B cell (primary cell): Measurements from ENCODE around the gene ABCA7. TPM values are rescaled to one million over a fixed set of nuclear protein-coding genes. Genes with fewer than 3 reads are reported as not detected.

Experiments
- ATAC-seq: fragments of 200-7000 bp; cut with Tn5 transposase; one replicate; pipeline ENCODE4 v1.10.0; 2021; ENCODE audit warnings: low read depth, mild to moderate bottlenecking, moderate number of reproducible peaks, moderate library complexity
- CTCF ChIA-PET: fragments of 350-600 bp; sonication (Branson Sonifier 250); formaldehyde crosslinking; loops from one replicate; lab custom pipeline; 2021; ENCODE audit warnings: antibody characterized with exemption, inconsistent platforms; lab: Charles Lee
- POLR2A ChIA-PET: fragments of 350-600 bp; sonication (Branson Sonifier 250); formaldehyde crosslinking; loops from one replicate; lab custom pipeline; 2021; ENCODE audit warnings: antibody characterized with exemption; lab: Charles Lee
- DNase-seq: peaks from one replicate; pipeline ENCODE4 v3.0.0; 2013
- H2AFZ ChIP-seq: 2 replicates; pipeline ENCODE4 v1.6.1; 2012; ENCODE audit warnings: mild to moderate bottlenecking, low read depth, low read length; ENCODE audit not compliant: insufficient read depth, poor library complexity, severe bottlenecking
- H3K27ac ChIP-seq, 2 donors: 1 replicate in 1 of 2; 2 replicates in 1 of 2; pipeline ENCODE4 v1.5.1; 2012 to 2013; ENCODE audit warnings: low read length in 2 of 2, mild to moderate bottlenecking in 2 of 2, moderate library complexity in 1 of 2
- H3K27me3 ChIP-seq, 4 experiments: fragments of 200-600 bp in 1 of 4; sonication (generic) in 1 of 4; replicated peaks in 1 of 4; 1 replicate in 2 of 4; 2 replicates in 2 of 4; pipeline versions ENCODE4 v1.6.1 to v1.7.0; 2013 to 2016; ENCODE audit warnings: low read length in 3 of 4, mild to moderate bottlenecking in 2 of 4, mixed read lengths in 1 of 4, moderate library complexity in 1 of 4; ENCODE audit not compliant: insufficient read depth in 4 of 4, control insufficient read depth in 3 of 4; ENCODE audit errors: control extremely low read depth in 1 of 4
- H3K36me3 ChIP-seq, 2 experiments: replicated peaks in 1 of 2; 1 replicate in 1 of 2; 2 replicates in 1 of 2; pipeline versions ENCODE4 v1.6.1 to v1.7.1; 2013; ENCODE audit warnings: low read length in 1 of 2; ENCODE audit not compliant: insufficient read depth in 2 of 2, control insufficient read depth in 1 of 2; ENCODE audit errors: control extremely low read depth in 1 of 2, extremely low read depth in 1 of 2
- H3K4me1 ChIP-seq, 2 donors: fragments of 200-600 bp in 1 of 2; sonication (generic) in 1 of 2; 1 replicate in 1 of 2; 2 replicates in 1 of 2; pipeline versions ENCODE4 v1.5.1 to v1.6.1; 2013 to 2017; ENCODE audit warnings: low read length in 2 of 2; ENCODE audit not compliant: control insufficient read depth in 2 of 2, insufficient read depth in 2 of 2
- H3K4me2 ChIP-seq: replicated peaks from 2 replicates; pipeline ENCODE3; 2012; ENCODE audit warnings: mild to moderate bottlenecking, low read depth, low read length; ENCODE audit not compliant: poor library complexity, severe bottlenecking
- H3K4me3 ChIP-seq, 5 experiments: fragments of 200-600 bp in 1 of 5; sonication (generic) in 1 of 5; 1 replicate in 3 of 5; 2 replicates in 2 of 5; pipeline versions ENCODE4 v1.5.1 to v1.7.0; 2011 to 2016; ENCODE audit warnings: low read length in 4 of 5, mild to moderate bottlenecking in 4 of 5, low read depth in 2 of 5, control low read depth in 1 of 5, moderate library complexity in 1 of 5; ENCODE audit not compliant: insufficient read depth in 1 of 5; ENCODE audit errors: control extremely low read depth in 1 of 5, extremely low read depth in 1 of 5
- H3K79me2 ChIP-seq: fragments of 200-600 bp; sonication (generic); one replicate; pipeline ENCODE4 v1.6.0; 2016; ENCODE audit warnings: low read length; ENCODE audit not compliant: control insufficient read depth, insufficient read depth
- H3K9ac ChIP-seq: fragments of 200-600 bp; sonication (generic); 2 replicates; pipeline ENCODE4 v1.6.1; 2017; ENCODE audit warnings: mild to moderate bottlenecking, low read length, moderate library complexity
- H3K9me3 ChIP-seq, 3 donors: one replicate each; pipeline versions ENCODE4 v1.6.1 to v1.7.1; 2013; ENCODE audit warnings: low read length in 2 of 3; ENCODE audit not compliant: control insufficient read depth in 2 of 3, insufficient read depth in 1 of 3; ENCODE audit errors: control extremely low read depth in 1 of 3
- H4K20me1 ChIP-seq: 2 replicates; pipeline ENCODE4 v1.6.0; 2012; ENCODE audit warnings: mild to moderate bottlenecking, low read length; ENCODE audit not compliant: insufficient read depth, control insufficient read depth, poor library complexity, severe bottlenecking
- H3K27ac Mint-ChIP-seq: one replicate; pipeline ENCODE4 v1.8.0; 2021; ENCODE audit warnings: mixed read lengths
- H3K27me3 Mint-ChIP-seq: one replicate; pipeline ENCODE4 v1.8.0; 2021; ENCODE audit warnings: mixed read lengths
- H3K4me1 Mint-ChIP-seq: one replicate; pipeline ENCODE4 v1.8.0; 2021; ENCODE audit warnings: mixed read lengths
- H3K4me3 Mint-ChIP-seq: one replicate; pipeline ENCODE4 v1.8.0; 2021; ENCODE audit warnings: mixed read lengths
- H3K9me3 Mint-ChIP-seq: one replicate; pipeline ENCODE4 v1.8.0; 2022; ENCODE audit warnings: mixed read lengths; ENCODE audit not compliant: insufficient read depth
- EZH2 ChIP-seq: IDR thresholded peaks from 2 replicates; pipeline ENCODE4 v1.6.1; 2012; ENCODE audit warnings: borderline replicate concordance, low read depth, mild to moderate bottlenecking, moderate library complexity, low read length; ENCODE audit not compliant: insufficient read depth, poor library complexity, severe bottlenecking
- WGBS: methylation state at CpG from one replicate; pipeline ENCODE4 v1.1.5; 2013; ENCODE audit warnings: missing lambda C conversion rate; ENCODE audit not compliant: insufficient coverage; 5-methylcytosine and 5-hydroxymethylcytosine counted together
- intact Hi-C: fragments of 100-400 bp; cut with micrococcal nuclease; formaldehyde crosslinking; loops from one replicate; pipeline ENCODE4 v1.10.0; 2022
- polyA plus RNA-seq: library from polyadenylated mRNA; depleted of rRNA; stranded (reverse); fragments of >200 nt; gene quantifications from 2 replicates; pipeline ENCODE4 v1.2.3, GENCODE V29; 2012
- total RNA-seq, 2 donors: library from RNA; stranded (reverse); fragments of 120-200 nt in 1 of 2; gene quantifications; 1 replicate in 1 of 2; 2 replicates in 1 of 2; pipeline versions ENCODE4 v1.2.3 to v1.2.4, GENCODE V29; 2013 to 2022
- TF ChIP-seq, protein P1 (sequence below): fragments of 200-600 bp; IDR thresholded peaks from one replicate; pipeline ENCODE4 v1.8.0; 2022; ENCODE audit warnings: antibody characterized with exemption, mild to moderate bottlenecking

ABCA7 gene
- total and polyA plus RNA-seq, 2 donors (not counting 1 experiment from before 2014, with no cell fraction given), result 192 to 281 TPM

DNA sequence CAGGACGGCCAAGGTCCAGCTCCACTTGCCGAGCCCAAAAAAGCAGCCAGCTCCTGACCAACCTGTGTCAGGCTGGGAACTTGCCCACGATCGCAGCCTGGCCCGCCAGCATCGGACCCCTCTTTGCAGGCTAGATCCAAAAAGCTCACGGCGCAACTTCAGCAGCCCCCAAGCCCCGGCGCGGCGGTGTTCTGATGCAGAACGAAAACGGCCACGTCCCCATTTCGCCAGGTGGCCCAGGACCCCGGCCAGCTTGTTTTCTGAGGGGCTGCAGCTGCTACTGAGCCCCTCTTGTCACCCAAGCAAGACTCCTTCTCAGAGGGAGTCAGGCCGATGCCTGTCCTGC, 20.3 kb upstream of the ABCA7 start:
- H3K4me1 Mint-ChIP-seq, result peaks cover 46% of the 10 kb centered on the region
- peaks cover 41 to 65% of the 10 kb centered on the region in 2 donors for H3K4me1 ChIP-seq
- ATAC-seq (no peak), DNase-seq (no peak)
- ChIA-PET POLR2A (interaction anchor here (0.7 to 1.4 kb wide), 4 partner anchors 20 to 250 kb away, joined by 3 to 5 read pairs (median 4); partner anchors contain the start of genes ABCA7, ARHGAP45 and CIRBP), CTCF (interaction anchor here (1.4 to 1.8 kb wide), 3 partner anchors 15 to 221 kb away, joined by 3 to 6 read pairs (median 4); no protein-coding TSS in a partner anchor)
- H3K9me3 ChIP-seq, result no peaks in the 10 kb centered on the region
- H3K36me3 ChIP-seq, result peaks cover 0 to 10% of the 10 kb centered on the region in 2 experiments
- peak overlapping the region; percentile 99 for H3K4me2 ChIP-seq
- peak overlapping the region in 4 of 5 experiments; percentile 80 to 94 (median 88) for H3K4me3 ChIP-seq
- H3K27me3 Mint-ChIP-seq, result no peaks in the 10 kb centered on the region
- H3K9me3 Mint-ChIP-seq, result no peaks in the 10 kb centered on the region
- H2AFZ ChIP-seq, result no peak overlapping the region
- intact Hi-C loops, result no loop called here
- peak overlapping the region; percentile 89 for H3K4me3 Mint-ChIP-seq
- peaks cover 64% of the 10 kb centered on the region for H3K79me2 ChIP-seq
- H3K9ac ChIP-seq, result peak overlapping the region; percentile 95
- peak overlapping the region; percentile 87 for H3K27ac Mint-ChIP-seq
- peak overlapping the region in 1 of 2 donors; percentile 99 for H3K27ac ChIP-seq
- peaks cover 61% of the 10 kb centered on the region for H4K20me1 ChIP-seq
- 70% methylated on average over 18 of the region's 18 CpGs for WGBS
- H3K27me3 ChIP-seq, result no peaks in the 10 kb centered on the region
- no peak for TF ChIP-seq EZH2
- TF ChIP-seq, protein P1, sequence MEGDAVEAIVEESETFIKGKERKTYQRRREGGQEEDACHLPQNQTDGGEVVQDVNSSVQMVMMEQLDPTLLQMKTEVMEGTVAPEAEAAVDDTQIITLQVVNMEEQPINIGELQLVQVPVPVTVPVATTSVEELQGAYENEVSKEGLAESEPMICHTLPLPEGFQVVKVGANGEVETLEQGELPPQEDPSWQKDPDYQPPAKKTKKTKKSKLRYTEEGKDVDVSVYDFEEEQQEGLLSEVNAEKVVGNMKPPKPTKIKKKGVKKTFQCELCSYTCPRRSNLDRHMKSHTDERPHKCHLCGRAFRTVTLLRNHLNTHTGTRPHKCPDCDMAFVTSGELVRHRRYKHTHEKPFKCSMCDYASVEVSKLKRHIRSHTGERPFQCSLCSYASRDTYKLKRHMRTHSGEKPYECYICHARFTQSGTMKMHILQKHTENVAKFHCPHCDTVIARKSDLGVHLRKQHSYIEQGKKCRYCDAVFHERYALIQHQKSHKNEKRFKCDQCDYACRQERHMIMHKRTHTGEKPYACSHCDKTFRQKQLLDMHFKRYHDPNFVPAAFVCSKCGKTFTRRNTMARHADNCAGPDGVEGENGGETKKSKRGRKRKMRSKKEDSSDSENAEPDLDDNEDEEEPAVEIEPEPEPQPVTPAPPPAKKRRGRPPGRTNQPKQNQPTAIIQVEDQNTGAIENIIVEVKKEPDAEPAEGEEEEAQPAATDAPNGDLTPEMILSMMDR, result no peak
